ENCODE measurements around the gene TNFAIP8L2. TPM values are rescaled to one million over a fixed set of nuclear protein-coding genes. Genes with fewer than 3 reads are reported as not detected.
A peak's percentile ranks its signal among the peaks of the same experiment; 100 is the strongest.

Gene TNFAIP8L2
- total and polyA plus RNA-seq, 10 donors, result 26.3 to 63.4 (median 44.7) TPM

GRCh38 chr1:151124763-151125403, 31.6 kb upstream of the TNFAIP8L2 start:
- Histone ChIP-seq H3K4me1 (no peaks in the 10 kb centered on the region), H3K4me3 (no peak overlapping the region), H3K27me3 (replicated peaks in 1 of 7) (no peaks in the 10 kb centered on the region), H3K36me3 (peaks cover 0 to 53% (median 9%) of the 10 kb centered on the region in 6 donors), H3K27ac (no peak overlapping the region), H3K9me3 (no peaks in the 10 kb centered on the region)
- TF ChIP-seq POLR2A (IDR thresholded peaks at IDR 0.05) (no peak), POLR2AphosphoS5 (IDR thresholded peaks at IDR 0.05) (no peak), CTCF (IDR thresholded peaks at IDR 0.05 in 8 of 11, conservative IDR thresholded peaks at IDR 0.05 in 3 of 11) (no peak)
- DNase-seq, result no peak
- intact Hi-C loops (cut with DNase I; ENCODE audit: low total_unique reads), result no loop called here
- 83 to 88% (median 84%) methylated on average over 5 of the region's 5 CpGs for WGBS, 5 donors

DNA sequence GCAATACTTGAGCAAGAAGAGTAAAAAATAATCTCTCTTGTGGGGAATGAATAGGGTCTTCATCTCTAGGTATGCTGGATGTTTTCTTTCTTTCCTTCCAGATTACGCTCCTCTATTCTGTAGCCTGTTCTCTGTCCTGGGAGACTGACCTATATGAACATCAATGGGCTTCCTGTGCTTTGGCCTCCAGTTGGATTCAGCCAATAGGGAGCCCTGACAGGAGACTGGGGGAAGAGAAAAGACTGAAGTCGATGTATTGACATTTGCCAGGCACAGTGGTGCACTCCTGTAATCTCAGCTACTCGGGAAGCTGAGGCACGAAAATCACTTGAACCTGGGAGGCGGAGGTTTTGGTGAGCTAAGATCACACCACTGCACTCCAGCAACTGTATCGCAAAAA, 27.6 kb upstream of the TNFAIP8L2 start:
- TF ChIP-seq CTCF (IDR thresholded peaks at IDR 0.05 in 8 of 11, conservative IDR thresholded peaks at IDR 0.05 in 3 of 11), result no peak
- TF ChIP-seq POLR2A (IDR thresholded peaks at IDR 0.05), result no peak
- no peak for TF ChIP-seq POLR2AphosphoS5 (IDR thresholded peaks at IDR 0.05)
- Histone ChIP-seq H3K27ac (no peak overlapping the region), H3K27me3 (replicated peaks in 1 of 7) (no peaks in the 10 kb centered on the region), H3K36me3 (peaks cover 0 to 14% (median 0%) of the 10 kb centered on the region in 6 donors), H3K9me3 (no peaks in the 10 kb centered on the region), H3K4me3 (no peak overlapping the region), H3K4me1 (peaks cover 0 to 23% (median 15%) of the 10 kb centered on the region in 6 donors)
- intact Hi-C loops (cut with DNase I; ENCODE audit: low total_unique reads), result no loop called here
- DNase-seq, result no peak
- 84 to 89% (median 87%) methylated on average over 6 of the region's 6 CpGs for WGBS, 5 donors

GRCh38 chr1:151130987-151131586, 25.4 kb upstream of the TNFAIP8L2 start:
- 3 to 15% (median 5%) methylated on average over 20 to 45 of the region's 45 CpGs for WGBS, 5 donors
- Histone ChIP-seq H3K27ac (peak overlapping the region in 5 of 8 donors; percentile 40 to 66 (median 59)), H3K4me3 (peak overlapping the region; percentile 3 to 65 (median 37)), H3K36me3 (no peaks in the 10 kb centered on the region), H3K27me3 (replicated peaks in 1 of 7) (no peaks in the 10 kb centered on the region), H3K9me3 (no peaks in the 10 kb centered on the region), H3K4me1 (peaks cover 0 to 23% (median 15%) of the 10 kb centered on the region in 6 donors)
- intact Hi-C loops (cut with DNase I; ENCODE audit: low total_unique reads), result no loop called here
- peak; percentile 89 for DNase-seq
- TF ChIP-seq POLR2A (IDR thresholded peaks at IDR 0.05) (no peak), POLR2AphosphoS5 (IDR thresholded peaks at IDR 0.05) (peak; percentile 45 to 76 (median 66))

DNA sequence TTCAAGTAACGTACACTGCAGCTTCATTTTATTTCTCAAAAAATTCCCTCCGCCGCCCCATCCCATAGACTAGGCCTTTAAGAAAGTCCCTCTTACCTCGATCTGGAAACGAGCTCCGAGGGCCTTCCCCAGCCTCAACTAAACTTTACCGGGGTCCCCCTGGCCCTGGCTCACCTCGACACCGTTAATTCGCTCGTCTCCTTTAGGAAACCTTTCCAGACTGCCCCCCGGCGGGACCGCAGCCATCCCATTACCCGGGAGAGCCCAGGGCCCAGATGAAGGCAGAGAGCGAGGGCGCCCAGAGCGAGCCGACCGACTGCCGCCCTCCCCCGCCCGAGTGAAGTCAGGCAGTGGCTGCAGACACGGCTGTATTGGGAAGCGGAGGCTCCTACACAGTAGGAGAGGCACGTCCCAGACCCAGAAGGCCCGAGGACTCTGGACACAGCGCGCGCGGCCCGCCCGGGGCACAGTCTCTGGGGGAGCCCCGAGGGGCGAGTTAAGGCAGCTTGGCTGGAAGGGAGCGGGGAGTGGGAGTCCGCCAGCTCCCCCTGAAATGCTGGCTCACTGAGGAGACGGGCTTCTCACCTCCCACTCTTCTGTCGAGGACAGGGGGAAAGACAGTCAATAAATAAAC, 24.6 kb upstream of the TNFAIP8L2 start:
- intact Hi-C loops (cut with DNase I; ENCODE audit: low total_unique reads), result no loop called here

More for the DNA sequence above, 24.6 kb upstream of the TNFAIP8L2 start:
- Histone ChIP-seq H3K27me3 (replicated peaks in 1 of 7) (no peaks in the 10 kb centered on the region), H3K4me1 (peaks cover 0 to 23% (median 15%) of the 10 kb centered on the region in 6 donors), H3K4me3 (peak overlapping the region; percentile 3 to 65 (median 37)), H3K27ac (peak overlapping the region in 4 of 8 donors; percentile 40 to 66 (median 53)), H3K9me3 (no peaks in the 10 kb centered on the region), H3K36me3 (no peaks in the 10 kb centered on the region)
- no peak for DNase-seq
- 51 to 75% (median 61%) methylated on average over 33 to 39 of the region's 39 CpGs for WGBS, 5 donors
- TF ChIP-seq CTCF (IDR thresholded peaks at IDR 0.05 in 8 of 11, conservative IDR thresholded peaks at IDR 0.05 in 3 of 11), result no peak
- TF ChIP-seq POLR2AphosphoS5 (IDR thresholded peaks at IDR 0.05), result no peak
- no peak for TF ChIP-seq POLR2A (IDR thresholded peaks at IDR 0.05)

Measured in spleen (tissue), 11 donors.